ENCODE measurements around the gene OPN4.

DNA sequence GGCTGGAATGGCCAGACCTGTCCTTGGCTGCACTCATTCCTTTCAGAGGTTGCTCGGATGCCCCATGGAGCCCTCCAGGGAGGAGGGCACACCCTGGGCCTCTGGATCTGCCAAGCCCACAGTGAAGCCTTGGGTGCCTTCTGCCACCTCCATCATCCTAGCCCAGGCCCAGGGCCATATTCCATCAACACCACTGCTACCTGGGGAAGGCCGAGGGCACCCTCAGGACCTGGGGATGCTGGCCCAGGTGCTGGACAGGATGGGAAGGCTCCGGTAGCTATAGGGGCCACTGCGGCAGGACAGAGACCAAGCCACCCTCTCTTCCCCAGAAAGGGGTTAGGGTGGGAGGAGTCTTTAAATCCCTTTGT is 810 bp downstream of the OPN4 start:
- TF ChIP-seq, protein P1, sequence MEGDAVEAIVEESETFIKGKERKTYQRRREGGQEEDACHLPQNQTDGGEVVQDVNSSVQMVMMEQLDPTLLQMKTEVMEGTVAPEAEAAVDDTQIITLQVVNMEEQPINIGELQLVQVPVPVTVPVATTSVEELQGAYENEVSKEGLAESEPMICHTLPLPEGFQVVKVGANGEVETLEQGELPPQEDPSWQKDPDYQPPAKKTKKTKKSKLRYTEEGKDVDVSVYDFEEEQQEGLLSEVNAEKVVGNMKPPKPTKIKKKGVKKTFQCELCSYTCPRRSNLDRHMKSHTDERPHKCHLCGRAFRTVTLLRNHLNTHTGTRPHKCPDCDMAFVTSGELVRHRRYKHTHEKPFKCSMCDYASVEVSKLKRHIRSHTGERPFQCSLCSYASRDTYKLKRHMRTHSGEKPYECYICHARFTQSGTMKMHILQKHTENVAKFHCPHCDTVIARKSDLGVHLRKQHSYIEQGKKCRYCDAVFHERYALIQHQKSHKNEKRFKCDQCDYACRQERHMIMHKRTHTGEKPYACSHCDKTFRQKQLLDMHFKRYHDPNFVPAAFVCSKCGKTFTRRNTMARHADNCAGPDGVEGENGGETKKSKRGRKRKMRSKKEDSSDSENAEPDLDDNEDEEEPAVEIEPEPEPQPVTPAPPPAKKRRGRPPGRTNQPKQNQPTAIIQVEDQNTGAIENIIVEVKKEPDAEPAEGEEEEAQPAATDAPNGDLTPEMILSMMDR (conservative IDR thresholded peaks at IDR 0.05 in 1 of 2, IDR thresholded peaks at IDR 0.05 in 1 of 2; ENCODE audit: extremely low read depth in 1 of 2, insufficient read depth in 1 of 2, low read depth in 1 of 2, low read length in 2 of 2), result no peak
- no peak for TF ChIP-seq EZH2 (IDR thresholded peaks at IDR 0.05; ENCODE audit: borderline replicate concordance, low read length)
